Measurements from ENCODE around the gene MDP1. TPM values are rescaled to one million over a fixed set of nuclear protein-coding genes. Genes with fewer than 3 reads are reported as not detected.

MDP1 gene
- polyA plus RNA-seq, 1 of the 3 experiments (the other 2 are of a cell fraction), result 36.7 TPM

- TF ChIP-seq, protein P1, sequence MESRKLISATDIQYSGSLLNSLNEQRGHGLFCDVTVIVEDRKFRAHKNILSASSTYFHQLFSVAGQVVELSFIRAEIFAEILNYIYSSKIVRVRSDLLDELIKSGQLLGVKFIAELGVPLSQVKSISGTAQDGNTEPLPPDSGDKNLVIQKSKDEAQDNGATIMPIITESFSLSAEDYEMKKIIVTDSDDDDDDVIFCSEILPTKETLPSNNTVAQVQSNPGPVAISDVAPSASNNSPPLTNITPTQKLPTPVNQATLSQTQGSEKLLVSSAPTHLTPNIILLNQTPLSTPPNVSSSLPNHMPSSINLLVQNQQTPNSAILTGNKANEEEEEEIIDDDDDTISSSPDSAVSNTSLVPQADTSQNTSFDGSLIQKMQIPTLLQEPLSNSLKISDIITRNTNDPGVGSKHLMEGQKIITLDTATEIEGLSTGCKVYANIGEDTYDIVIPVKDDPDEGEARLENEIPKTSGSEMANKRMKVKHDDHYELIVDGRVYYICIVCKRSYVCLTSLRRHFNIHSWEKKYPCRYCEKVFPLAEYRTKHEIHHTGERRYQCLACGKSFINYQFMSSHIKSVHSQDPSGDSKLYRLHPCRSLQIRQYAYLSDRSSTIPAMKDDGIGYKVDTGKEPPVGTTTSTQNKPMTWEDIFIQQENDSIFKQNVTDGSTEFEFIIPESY (IDR thresholded peaks at IDR 0.05; ENCODE audit: borderline replicate concordance, low read depth), result no peak
- TF ChIP-seq TEAD4 (IDR thresholded peaks at IDR 0.05; ENCODE audit: borderline replicate concordance, insufficient read depth) (no peak), PBX3 (IDR thresholded peaks at IDR 0.05) (no peak), ELF1 (IDR thresholded peaks at IDR 0.05) (peak; percentile 32; the same call in 1 of the 2 replicates), EP300 (IDR thresholded peaks at IDR 0.05; ENCODE audit: borderline replicate concordance in 1 of 2, low read depth in 1 of 2, low read length in 1 of 2) (no peak), FOXM1 (IDR thresholded peaks at IDR 0.05; ENCODE audit: low read depth) (no peak), MEF2A (IDR thresholded peaks at IDR 0.05; ENCODE audit: borderline replicate concordance, low read depth) (no peak)
- TF ChIP-seq, protein P2, sequence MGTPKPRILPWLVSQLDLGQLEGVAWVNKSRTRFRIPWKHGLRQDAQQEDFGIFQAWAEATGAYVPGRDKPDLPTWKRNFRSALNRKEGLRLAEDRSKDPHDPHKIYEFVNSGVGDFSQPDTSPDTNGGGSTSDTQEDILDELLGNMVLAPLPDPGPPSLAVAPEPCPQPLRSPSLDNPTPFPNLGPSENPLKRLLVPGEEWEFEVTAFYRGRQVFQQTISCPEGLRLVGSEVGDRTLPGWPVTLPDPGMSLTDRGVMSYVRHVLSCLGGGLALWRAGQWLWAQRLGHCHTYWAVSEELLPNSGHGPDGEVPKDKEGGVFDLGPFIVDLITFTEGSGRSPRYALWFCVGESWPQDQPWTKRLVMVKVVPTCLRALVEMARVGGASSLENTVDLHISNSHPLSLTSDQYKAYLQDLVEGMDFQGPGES (IDR thresholded peaks at IDR 0.05; ENCODE audit: low read depth, low read length), result no peak
These were observed 17.0 kb upstream of the MDP1 start, which contains the start of gene GMPR2 (continued) for GRCh38 chr14:24232645-24233537.

DNA sequence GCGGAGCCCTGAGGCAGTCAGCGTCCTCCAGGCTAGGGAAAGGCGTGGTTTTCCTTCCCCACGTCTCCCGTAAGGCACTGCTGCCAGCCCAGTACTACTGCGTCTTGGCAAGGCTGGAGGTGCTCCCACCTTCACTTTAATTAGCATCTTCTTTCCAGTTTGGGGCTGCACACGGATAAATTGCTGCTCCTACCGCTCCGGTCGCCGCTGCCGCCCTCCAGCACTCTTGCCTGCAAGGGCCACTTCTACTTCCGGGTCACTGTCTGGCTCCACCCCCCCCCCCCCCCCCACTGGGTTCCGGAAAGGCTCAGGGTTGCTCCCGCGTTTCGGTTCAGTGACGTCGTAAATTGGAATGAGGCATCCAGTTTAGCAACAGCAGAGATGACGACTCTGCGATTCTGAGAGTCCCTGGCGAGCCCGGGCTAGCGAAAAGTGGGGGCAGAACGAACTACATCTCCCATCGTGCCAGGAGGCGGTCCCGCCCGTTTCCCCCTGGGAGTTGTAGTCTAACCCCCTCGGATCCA is 16.3 kb upstream of the MDP1 start, which contains the start of gene NEDD8:
NEDD8 (minus strand) TSS at position 247 of the 524 bp plus-strand sequence; CDS start at position 147, 100 bp downstream.
- Histone ChIP-seq H3K9me3 (no peaks in the 10 kb centered on the region), H3K27ac (ENCODE audit: low read depth in 2 of 2, low read length in 1 of 2) (peak within 1 kb of the TSS; percentile 89 to 99), H4K20me1 (ENCODE audit: insufficient read depth) (peaks cover 2% of the 10 kb centered on the region; the same call in 1 of the 2 replicates), H3K27me3 (ENCODE audit: insufficient read depth) (no peaks in the 10 kb centered on the region), H3K9me2 (no peaks in the 10 kb centered on the region), H3K9ac (peak within 1 kb of the TSS; percentile 82), H3K79me2 (ENCODE audit: insufficient read depth) (peaks cover 85% of the 10 kb centered on the region), H2AFZ (ENCODE audit: low read depth) (peak within 1 kb of the TSS; percentile 80), H3K4me3 (ENCODE audit: low read depth in 2 of 2, low read length in 1 of 2) (peak within 1 kb of the TSS; percentile 82 to 93), H3K4me2 (peak within 1 kb of the TSS; percentile 91), H3F3A (replicated peaks; ENCODE audit: insufficient read depth) (peaks cover 7% of the 10 kb centered on the region), H3K4me1 (ENCODE audit: control insufficient read depth in 1 of 2, insufficient read depth in 2 of 2, low read depth in 1 of 2, low read length in 1 of 2) (peaks cover 19 to 24% of the 10 kb centered on the region in 2 experiments; a peak in 3 of 4 replicates), H3K36me3 (replicated peaks in 1 of 2; ENCODE audit: control insufficient read depth in 1 of 2, insufficient read depth in 2 of 2, low read length in 1 of 2) (peaks cover 32 to 36% of the 10 kb centered on the region in 2 experiments)
- POLR2A ChIA-PET, result interaction anchor here (1.7 kb wide), 1 partner anchor 10 kb away, joined by 8 read pairs; the partner anchor contains the start of gene TINF2
- peak; percentile 88 for DNase-seq
- WGBS (ENCODE audit: low lambda C conversion rate), result under 1% methylated on average over 21 of the region's 30 CpGs
- CTCF ChIA-PET, result interaction anchor here (2.1 kb wide), 1 partner anchor 10 kb away, joined by 12 read pairs; the partner anchor contains the start of gene TINF2
- TF ChIP-seq FOXM1 (IDR thresholded peaks at IDR 0.05; ENCODE audit: low read depth), result no peak
- TF ChIP-seq NRF1 (IDR thresholded peaks at IDR 0.05; ENCODE audit: low read depth, low read length), result no peak
- no peak for TF ChIP-seq USF2 (IDR thresholded peaks at IDR 0.05; ENCODE audit: borderline replicate concordance, low read depth, low read length)
- no peak for TF ChIP-seq PBX3 (IDR thresholded peaks at IDR 0.05)
- TF ChIP-seq YY1 (IDR thresholded peaks at IDR 0.05; ENCODE audit: low read depth), result peak; percentile 16; the same call in 1 of the 2 replicates
- TF ChIP-seq SIN3A (IDR thresholded peaks at IDR 0.05; ENCODE audit: borderline replicate concordance, low read depth, low read length), result no peak; the same call in 1 of the 2 replicates
- TF ChIP-seq FOXJ3 (CRISPR knock-in tag; IDR thresholded peaks at IDR 0.05), result no peak
- no peak for TF ChIP-seq FOSL2 (IDR thresholded peaks at IDR 0.05; ENCODE audit: borderline replicate concordance, low read depth)
- TF ChIP-seq TAF1 (IDR thresholded peaks at IDR 0.05; ENCODE audit: borderline replicate concordance, low read depth, low read length), result peak; percentile 40; the same call in 1 of the 2 replicates
- TF ChIP-seq RCOR1 (IDR thresholded peaks at IDR 0.05; ENCODE audit: low read length), result no peak
- TF ChIP-seq ELF1 (IDR thresholded peaks at IDR 0.05), result peak; percentile 67; the same call in 1 of the 2 replicates
- TF ChIP-seq GATA2 (CRISPR knock-in tag; IDR thresholded peaks at IDR 0.05), result no peak
- TF ChIP-seq EZH2phosphoT487 (IDR thresholded peaks at IDR 0.05; ENCODE audit: borderline replicate concordance, low read depth), result no peak
- TF ChIP-seq RFX5 (IDR thresholded peaks at IDR 0.05; ENCODE audit: low read length), result no peak
- 0 out of 2 replicates have a peak, but pooled peaks have one; percentile 14 for TF ChIP-seq MAX (IDR thresholded peaks at IDR 0.05; ENCODE audit: low read depth)
- TF ChIP-seq CHD2 (IDR thresholded peaks at IDR 0.05; ENCODE audit: low read length, partially characterized antibody), result peak; percentile 55
- TF ChIP-seq RXRA (IDR thresholded peaks at IDR 0.05; ENCODE audit: borderline replicate concordance, low read depth), result no peak

Measured in SK-N-SH (cell line).